H1 (cell line): ENCODE results near the gene UBN1. TPM values are rescaled to one million over a fixed set of nuclear protein-coding genes. Genes with fewer than 3 reads are reported as not detected.

Experiments used
- CTCF ChIA-PET: fragments of 300-600 bp; sonication (Branson Sonifier 250); formaldehyde crosslinking; loops from one replicate; lab custom pipeline; 2021; ENCODE audit not compliant: partially characterized antibody; lab: Charles Lee
- POLR2A ChIA-PET: fragments of 300-600 bp; sonication (Branson Sonifier 250); formaldehyde crosslinking; loops from one replicate; lab custom pipeline; 2021; ENCODE audit warnings: inconsistent platforms; ENCODE audit not compliant: partially characterized antibody; lab: Charles Lee
- DNase-seq, 2 experiments: peaks; one replicate each; pipeline versions ENCODE4 v3.0.0 to v3.0.0-alpha.2; 2010 to 2022; ENCODE audit warnings: low spot score in 2 of 2, low read depth in 1 of 2, mixed read lengths in 1 of 2
- FAIRE-seq: peaks from 2 replicates; lab custom pipeline; 2011; peaks lifted over from hg19 to GRCh38; lab: Jason Lieb, UNC
- H2AFZ ChIP-seq: 2 replicates; pipeline ENCODE4 v1.8.1; 2012; ENCODE audit warnings: low read length, inconsistent platforms
- H2AK5ac ChIP-seq: 2 replicates; pipeline ENCODE4 v1.6.1; 2013; ENCODE audit warnings: low read depth, low read length
- H2BK120ac ChIP-seq: replicated peaks from 2 replicates; pipeline ENCODE3; 2013; ENCODE audit warnings: low read depth, low read length, inconsistent platforms
- H2BK12ac ChIP-seq: 2 replicates; pipeline ENCODE4 v1.6.1; 2013; ENCODE audit warnings: low read depth, low read length
- H2BK15ac ChIP-seq: 2 replicates; pipeline ENCODE4 v1.6.1; 2013; ENCODE audit warnings: low read length
- H2BK20ac ChIP-seq: 2 replicates; pipeline ENCODE4 v1.6.1; 2013; ENCODE audit warnings: low read length
- H2BK5ac ChIP-seq: 2 replicates; pipeline ENCODE4 v1.6.1; 2013; ENCODE audit warnings: low read depth, low read length
- H3K14ac ChIP-seq: 2 replicates; pipeline ENCODE4 v1.6.1; 2013; ENCODE audit warnings: inconsistent platforms; ENCODE audit not compliant: insufficient read length
- H3K18ac ChIP-seq: 2 replicates; pipeline ENCODE4 v1.6.1; 2013; ENCODE audit warnings: low read length; ENCODE audit errors: extremely low read depth
- H3K23ac ChIP-seq: 2 replicates; pipeline ENCODE4 v1.6.1; 2013; ENCODE audit warnings: inconsistent platforms; ENCODE audit not compliant: insufficient read length
- H3K23me2 ChIP-seq: 2 replicates; pipeline ENCODE4 v1.6.1; 2013; ENCODE audit warnings: low read depth, low read length
- H3K27ac ChIP-seq: 2 replicates; pipeline ENCODE4 v1.6.1; 2011; ENCODE audit warnings: low read depth, low read length, inconsistent platforms
- H3K27me3 ChIP-seq, 4 experiments: replicated peaks in 1 of 4; 1 replicate in 1 of 4; 2 replicates in 3 of 4; pipeline versions ENCODE4 v1.6.1 to v1.8.1; 2011 to 2013; ENCODE audit warnings: low read length in 3 of 4, mild to moderate bottlenecking in 3 of 4, inconsistent platforms in 2 of 4, mixed read lengths in 2 of 4, moderate library complexity in 1 of 4; ENCODE audit not compliant: control insufficient read depth in 3 of 4, insufficient read depth in 3 of 4; ENCODE audit errors: extremely low read depth in 1 of 4
- H3K36me3 ChIP-seq, 4 experiments: 2 replicates each; pipeline versions ENCODE4 v1.6.1 to v1.8.1; 2011 to 2013; ENCODE audit warnings: mild to moderate bottlenecking in 4 of 4, low read length in 3 of 4, moderate library complexity in 2 of 4, control low read depth in 1 of 4, inconsistent platforms in 1 of 4; ENCODE audit not compliant: insufficient read depth in 4 of 4, control insufficient read depth in 2 of 4
- H3K4ac ChIP-seq: replicated peaks from 2 replicates; pipeline ENCODE3; 2013; ENCODE audit warnings: low read length, low read depth, mixed read lengths, inconsistent platforms; ENCODE audit not compliant: insufficient read length
- H3K4me1 ChIP-seq, 4 experiments: replicated peaks in 1 of 4; 1 replicate in 1 of 4; 2 replicates in 3 of 4; pipeline versions ENCODE4 v1.6.1 to v1.8.1; 2011 to 2013; ENCODE audit warnings: low read length in 3 of 4, inconsistent platforms in 2 of 4, mixed read lengths in 1 of 4; ENCODE audit not compliant: insufficient read depth in 4 of 4, control insufficient read depth in 3 of 4
- H3K4me2 ChIP-seq, 2 experiments: 2 replicates each; pipeline versions ENCODE4 v1.6.1 to v1.8.1; 2011 to 2013; ENCODE audit warnings: low read depth in 2 of 2, low read length in 2 of 2, control low read depth in 1 of 2, inconsistent platforms in 1 of 2, mild to moderate bottlenecking in 1 of 2; ENCODE audit not compliant: insufficient read depth in 1 of 2
- H3K4me3 ChIP-seq, 4 experiments: fragments of 200-600, 300-600 bp in 1 of 4; sonication (generic), shearing (Covaris generic), sonication (Bioruptor Twin) in 1 of 4; 2 replicates each; pipeline versions ENCODE4 v1.5.1 to v1.8.1; 2011 to 2016; ENCODE audit warnings: low read length in 4 of 4, low read depth in 3 of 4, control low read depth in 2 of 4, inconsistent platforms in 2 of 4, mild to moderate bottlenecking in 2 of 4, mixed read lengths in 1 of 4, moderate library complexity in 1 of 4; ENCODE audit not compliant: insufficient read depth in 2 of 4; ENCODE audit errors: extremely low read depth in 1 of 4
- H3K56ac ChIP-seq: replicated peaks from 2 replicates; pipeline ENCODE3; 2013; ENCODE audit warnings: low read depth, mild to moderate bottlenecking, mixed read lengths, low read length, inconsistent platforms; ENCODE audit not compliant: insufficient read length
- H3K79me1 ChIP-seq: 2 replicates; pipeline ENCODE4 v1.6.1; 2013; ENCODE audit warnings: low read depth, low read length, control low read depth
- H3K79me2 ChIP-seq, 2 experiments: 2 replicates each; pipeline versions ENCODE4 v1.6.1 to v1.8.1; 2012 to 2013; ENCODE audit warnings: low read length in 2 of 2, mild to moderate bottlenecking in 2 of 2, inconsistent platforms in 1 of 2; ENCODE audit not compliant: insufficient read depth in 2 of 2, control insufficient read depth in 1 of 2
- H3K9ac ChIP-seq, 4 experiments: replicated peaks in 1 of 4; 1 replicate in 1 of 4; 2 replicates in 3 of 4; pipeline versions ENCODE4 v1.6.1 to v1.8.1; 2011 to 2013; ENCODE audit warnings: low read depth in 3 of 4, low read length in 3 of 4, control low read depth in 2 of 4, mild to moderate bottlenecking in 2 of 4, moderate library complexity in 2 of 4, inconsistent platforms in 1 of 4; ENCODE audit errors: extremely low read depth in 1 of 4
- H3K9me3 ChIP-seq, 2 experiments: 2 replicates each; pipeline versions ENCODE4 v1.6.1 to v1.8.1; 2012 to 2013; ENCODE audit warnings: mild to moderate bottlenecking in 2 of 2, moderate library complexity in 2 of 2, control low read depth in 1 of 2, inconsistent platforms in 1 of 2, low read depth in 1 of 2, low read length in 1 of 2, mixed read lengths in 1 of 2; ENCODE audit not compliant: insufficient read depth in 2 of 2
- H4K20me1 ChIP-seq, 2 experiments: replicated peaks in 1 of 2; 2 replicates each; pipeline versions ENCODE3 to v1.8.1; 2011 to 2013; ENCODE audit warnings: inconsistent platforms in 2 of 2, low read length in 2 of 2, mild to moderate bottlenecking in 1 of 2; ENCODE audit not compliant: insufficient read depth in 2 of 2, control insufficient read depth in 1 of 2
- H4K5ac ChIP-seq: 2 replicates; pipeline ENCODE4 v1.6.1; 2013; ENCODE audit warnings: low read length, low read depth, mixed read lengths, inconsistent platforms; ENCODE audit not compliant: insufficient read length
- H4K8ac ChIP-seq: 2 replicates; pipeline ENCODE4 v1.8.0; 2013; ENCODE audit warnings: mild to moderate bottlenecking, moderate library complexity, low read length, inconsistent platforms; ENCODE audit not compliant: insufficient read depth; ENCODE audit errors: extremely low read depth
- H4K91ac ChIP-seq: replicated peaks from 2 replicates; pipeline ENCODE3; 2013; ENCODE audit warnings: low read length, mixed read lengths, inconsistent platforms; ENCODE audit not compliant: insufficient read length
- WGBS, 2 experiments: shearing (Covaris generic) in 1 of 2; methylation state at CpG; one replicate each; pipeline versions ENCODE4 v1.1.6 to v1.1.7; 2013 to 2015; ENCODE audit warnings: low lambda C conversion rate in 2 of 2, mixed read lengths in 2 of 2, inconsistent platforms in 1 of 2, low coverage in 1 of 2, missing lambda C conversion rate in 1 of 2; ENCODE audit not compliant: insufficient replicate concordance in 2 of 2, insufficient coverage in 1 of 2, insufficient read length in 1 of 2; ENCODE audit errors: extremely low coverage in 1 of 2, missing lambda C conversion rate in 1 of 2; 5-methylcytosine and 5-hydroxymethylcytosine counted together
- polyA plus RNA-seq, 7 experiments: library from polyadenylated mRNA; depleted of rRNA in 3 of 7; stranded (reverse) in 5 of 7; unstranded in 2 of 7; fragments of >200 nt in 5 of 7; fragments of 200-250 nt in 2 of 7; gene quantifications; 1 replicate in 5 of 7; 2 replicates in 1 of 7; 4 replicates in 1 of 7; pipeline versions ENCODE4 v1.2.1 to v1.2.3, GENCODE V29; 2011 to 2013; ENCODE audit warnings: missing spikeins in 2 of 7, mixed read lengths in 2 of 7
- total RNA-seq: library from RNA; stranded (reverse); fragmentation: NEBNext Ultra II Directional; extraction: Animal tissue kit (Norgen Biotek cat#: 25700); gene quantifications from 2 replicates; pipeline ENCODE4 v1.2.1, GENCODE V29; 2021

Gene UBN1
- total and polyA plus RNA-seq, 2 of the 8 experiments (the other 6 are each of a cell fraction or from before 2014, with no cell fraction given), result 16.2 to 37.0 TPM

DNA sequence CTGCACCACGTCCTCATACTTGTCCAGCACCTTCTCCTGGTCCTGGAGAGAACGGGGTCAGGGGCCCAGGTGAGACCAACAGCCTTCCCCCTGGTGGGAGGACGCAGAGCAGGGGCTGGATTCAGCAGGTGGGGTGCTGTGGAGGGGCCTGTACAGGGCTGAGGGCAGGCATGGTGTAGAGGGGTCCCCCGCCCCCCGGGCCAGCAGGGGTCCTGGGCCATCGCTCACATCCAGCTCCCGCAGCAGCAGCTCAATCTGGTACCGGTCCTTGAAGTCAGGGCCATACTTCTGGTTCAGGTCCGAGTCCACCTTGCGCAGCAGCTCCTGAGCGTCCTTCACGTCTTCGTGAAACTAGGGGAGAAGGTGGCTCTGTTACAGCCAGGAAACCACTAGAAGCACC lies 48.1 kb downstream of the UBN1 start:
- CTCF ChIA-PET, result interaction anchor here (0.7 to 4.0 kb wide), 7 partner anchors 8 to 61 kb away, joined by 3 to 23 read pairs (median 4); no protein-coding TSS in a partner anchor

More for the DNA sequence above, 48.1 kb downstream of the UBN1 start:
- Histone ChIP-seq H2AFZ (no peak overlapping the region), H3K56ac (no peak overlapping the region), H3K23me2 (no peaks in the 10 kb centered on the region), H2BK120ac (no peak overlapping the region), H3K23ac (no peak overlapping the region), H3K9ac (no peak overlapping the region), H3K4me1 (no peaks in the 10 kb centered on the region), H4K5ac (no peak overlapping the region), H2BK5ac (no peak overlapping the region), H3K4ac (no peak overlapping the region), H3K36me3 (peaks cover 2 to 27% (median 18%) of the 10 kb centered on the region in 4 experiments; a peak in 6 of 8 replicates), H3K18ac (no peak overlapping the region), H3K9me3 (peaks cover 0 to 6% of the 10 kb centered on the region in 2 experiments; a peak in 1 of 4 replicates), H3K4me3 (no peak overlapping the region), H4K20me1 (peaks cover 0 to 6% of the 10 kb centered on the region in 2 experiments), H3K14ac (no peak overlapping the region), H2BK20ac (no peak overlapping the region), H3K4me2 (no peak overlapping the region), H3K27me3 (no peaks in the 10 kb centered on the region), H4K8ac (no peak overlapping the region), H2AK5ac (no peak overlapping the region), H3K27ac (no peak overlapping the region), H3K79me2 (no peaks in the 10 kb centered on the region), H2BK12ac (no peak overlapping the region), H3K79me1 (no peaks in the 10 kb centered on the region), H2BK15ac (no peak overlapping the region), H4K91ac (no peak overlapping the region)
- POLR2A ChIA-PET, result interaction anchor here (1.4 to 3.7 kb wide), 3 partner anchors 11 to 40 kb away, joined by 4 to 15 read pairs (median 9); no protein-coding TSS in a partner anchor
- FAIRE-seq (no peak), DNase-seq (no peak)
- 90% methylated on average over 13 of the region's 13 CpGs; no CpG with 5 or more reads in 1 of the 2 experiments for WGBS, 2 experiments
